Measurements from ENCODE around the gene TSPAN18.

DNA sequence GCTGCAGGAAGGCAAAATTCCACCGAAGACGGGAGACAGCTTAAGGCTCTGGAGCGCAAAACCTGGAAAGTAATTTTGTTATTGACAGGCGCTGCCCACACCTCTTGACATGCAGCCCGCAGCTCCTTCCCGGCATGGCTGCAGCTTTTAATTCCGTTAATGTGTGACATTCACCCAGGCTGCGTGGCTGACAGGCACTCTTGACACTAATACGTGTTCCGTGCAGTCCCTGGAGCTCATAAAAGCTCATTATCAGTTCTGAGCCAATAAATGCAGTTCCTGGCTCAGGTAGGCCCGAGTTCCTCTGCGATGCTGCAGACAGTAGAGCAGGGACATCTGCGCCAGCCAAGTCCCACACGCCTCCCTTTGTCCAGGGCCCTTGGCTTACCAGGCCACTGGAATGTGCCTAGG, 34.8 kb downstream of the TSPAN18 start:
- TF ChIP-seq YY1 (IDR thresholded peaks at IDR 0.05; ENCODE audit: insufficient read depth, insufficient read length): no peak
- no peak for TF ChIP-seq SUZ12 (IDR thresholded peaks at IDR 0.05; ENCODE audit: extremely low read depth, insufficient read depth, insufficient read length)
